Measurements from ENCODE around the gene AURKAIP1. TPM values are rescaled to one million over a fixed set of nuclear protein-coding genes. Genes with fewer than 3 reads are reported as not detected.

Gene AURKAIP1
- total and polyA plus RNA-seq, 8 donors, result 50.9 to 281 (median 140) TPM

GRCh38 chr1:1355416-1355815, 19.6 kb downstream of the AURKAIP1 start:
- intact Hi-C loops (cut with DNase I; ENCODE audit: low total_unique reads), result no loop called here
- peaks cover 0 to 91% (median 50%) of the 10 kb centered on the region in 3 donors for H3K27me3 ChIP-seq
- H3K4me3 ChIP-seq, result peak overlapping the region; percentile 25 to 47 (median 32)
- H3K36me3 ChIP-seq, result peaks cover 0 to 23% (median 8%) of the 10 kb centered on the region in 4 donors
- DNase-seq, result peak; percentile 58 to 88
- no peaks in the 10 kb centered on the region for H3K9me3 ChIP-seq
- H3K27ac ChIP-seq, result peak overlapping the region in 4 of 5 donors; percentile 84 to 89 (median 86)
- WGBS, 5 donors, result 0 to 20% (median 3%) methylated on average over 1 to 52 of the region's 52 CpGs
- peaks cover 69 to 91% (median 84%) of the 10 kb centered on the region in 4 donors for H3K4me1 ChIP-seq
- TF ChIP-seq CTCF (IDR thresholded peaks at IDR 0.05), result no peak
- TF ChIP-seq EP300 (IDR thresholded peaks at IDR 0.05), result no peak
- TF ChIP-seq POLR2AphosphoS5 (IDR thresholded peaks at IDR 0.05), result no peak
- TF ChIP-seq POLR2A (IDR thresholded peaks at IDR 0.05), result no peak

DNA sequence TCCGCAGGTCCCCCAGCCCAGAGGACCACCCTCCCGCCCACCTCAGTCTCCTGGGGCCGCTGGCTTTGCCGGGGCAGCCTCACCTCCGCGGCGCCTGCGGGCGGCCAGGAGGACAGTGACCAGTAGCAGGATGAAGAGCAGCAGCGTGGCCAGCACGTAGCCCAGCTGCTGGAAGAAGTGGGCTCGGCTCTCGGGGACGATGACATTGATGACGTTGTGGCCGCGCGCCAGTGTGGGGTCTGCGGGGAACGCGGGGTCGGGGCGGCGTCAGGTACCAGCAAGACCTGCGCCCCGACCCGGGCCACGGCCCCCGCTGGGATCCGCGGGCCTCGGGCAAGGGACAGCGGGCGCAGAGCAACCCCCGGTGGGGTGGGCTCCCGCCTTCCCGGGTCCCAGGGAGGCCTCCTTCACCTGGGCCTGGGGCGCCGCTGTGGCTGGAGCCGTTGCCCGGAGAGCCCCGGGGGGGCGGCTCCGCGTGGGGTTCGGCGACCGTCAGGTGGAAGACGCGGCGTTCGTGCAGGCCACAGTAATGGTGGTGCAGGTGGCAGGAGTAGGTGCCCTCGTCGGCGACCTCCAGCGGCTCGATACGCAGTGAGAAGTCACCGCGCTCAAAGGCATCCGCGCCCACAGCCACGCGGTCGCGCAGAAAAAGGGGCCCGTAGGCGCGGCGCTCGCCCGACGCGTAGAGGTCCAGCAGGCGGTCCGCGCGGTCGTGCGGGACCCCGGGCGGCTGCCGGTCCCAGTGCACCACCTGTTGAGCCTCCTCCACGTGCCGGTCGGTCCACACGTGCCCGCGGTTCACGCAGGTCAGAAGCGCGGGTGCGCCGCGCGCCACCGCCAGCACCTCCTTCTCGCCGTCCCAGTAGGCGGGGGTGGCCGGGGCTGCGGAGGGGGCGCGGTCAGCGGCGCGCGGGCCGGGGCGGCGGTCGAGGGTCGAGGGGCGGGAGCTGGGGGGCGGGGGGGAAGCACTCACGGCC, 20.4 kb downstream of the AURKAIP1 start:
- Histone ChIP-seq H3K4me3 (peak overlapping the region; percentile 25 to 47 (median 32)), H3K27me3 (peaks cover 0 to 82% (median 50%) of the 10 kb centered on the region in 3 donors), H3K27ac (peak overlapping the region in 2 of 5 donors; percentile 84 to 87), H3K4me1 (peaks cover 64 to 82% (median 76%) of the 10 kb centered on the region in 4 donors), H3K36me3 (peaks cover 0 to 23% (median 8%) of the 10 kb centered on the region in 4 donors), H3K9me3 (no peaks in the 10 kb centered on the region)
- 33 to 52% (median 47%) methylated on average over 63 to 116 of the region's 116 CpGs for WGBS, 5 donors
- TF ChIP-seq POLR2AphosphoS5 (IDR thresholded peaks at IDR 0.05) (no peak), CTCF (IDR thresholded peaks at IDR 0.05) (no peak), POLR2A (IDR thresholded peaks at IDR 0.05) (no peak), EP300 (IDR thresholded peaks at IDR 0.05) (no peak)
- intact Hi-C loops (cut with DNase I; ENCODE audit: low total_unique reads), result no loop called here
- no peak for DNase-seq

GRCh38 chr1:1353389-1354151, 21.4 kb downstream of the AURKAIP1 start:
- peaks cover 54 to 72% (median 67%) of the 10 kb centered on the region in 4 donors for H3K4me1 ChIP-seq
- TF ChIP-seq POLR2AphosphoS5 (IDR thresholded peaks at IDR 0.05), result no peak
- TF ChIP-seq EP300 (IDR thresholded peaks at IDR 0.05), result no peak
- no peak for TF ChIP-seq POLR2A (IDR thresholded peaks at IDR 0.05)
- no peak for TF ChIP-seq CTCF (IDR thresholded peaks at IDR 0.05)
- H3K4me3 ChIP-seq, result no peak overlapping the region
- peak overlapping the region in 2 of 5 donors; percentile 64 to 72 for H3K27ac ChIP-seq
- no peak for DNase-seq
- 22 to 41% (median 29%) methylated on average over 20 to 28 of the region's 28 CpGs for WGBS, 5 donors
- H3K9me3 ChIP-seq, result no peaks in the 10 kb centered on the region
- H3K27me3 ChIP-seq, result peaks cover 0 to 72% (median 48%) of the 10 kb centered on the region in 3 donors
- intact Hi-C loops (cut with DNase I; ENCODE audit: low total_unique reads), result no loop called here
- peaks cover 0 to 23% (median 8%) of the 10 kb centered on the region in 4 donors for H3K36me3 ChIP-seq

All from stomach (tissue), 9 donors.